MM.1S (cell line): ENCODE data around the gene CHST11.

Source experiments
- CTCF ChIP-seq: fragments of 300-600 bp; sonication (generic); IDR thresholded peaks from 2 replicates; pipeline ENCODE4 v1.5.1; 2016; ENCODE audit warnings: antibody characterized with exemption, low read length, mixed read lengths
- EZH2phosphoT487 ChIP-seq: fragments of 300-600 bp; sonication (generic); IDR thresholded peaks from 2 replicates; pipeline ENCODE4 v1.6.1; 2018; ENCODE audit warnings: antibody characterized with exemption, low read length

GRCh38 chr12:104716172-104716571, 259.4 kb downstream of the CHST11 start:
- TF ChIP-seq CTCF, result no peak
- TF ChIP-seq EZH2phosphoT487, result no peak
